HG02642 (cell line): ENCODE data around the gene SOCS7.
A peak's percentile ranks its signal among the peaks of the same experiment; 100 is the strongest.

Experiments
- ATAC-seq: cut with Tn5 transposase; IDR thresholded peaks from one replicate; pipeline ENCODE4 v1.9.1; 2021; ENCODE audit warnings: mild to moderate bottlenecking; ENCODE audit not compliant: unreplicated experiment, poor library complexity

SOCS7 gene

DNA sequence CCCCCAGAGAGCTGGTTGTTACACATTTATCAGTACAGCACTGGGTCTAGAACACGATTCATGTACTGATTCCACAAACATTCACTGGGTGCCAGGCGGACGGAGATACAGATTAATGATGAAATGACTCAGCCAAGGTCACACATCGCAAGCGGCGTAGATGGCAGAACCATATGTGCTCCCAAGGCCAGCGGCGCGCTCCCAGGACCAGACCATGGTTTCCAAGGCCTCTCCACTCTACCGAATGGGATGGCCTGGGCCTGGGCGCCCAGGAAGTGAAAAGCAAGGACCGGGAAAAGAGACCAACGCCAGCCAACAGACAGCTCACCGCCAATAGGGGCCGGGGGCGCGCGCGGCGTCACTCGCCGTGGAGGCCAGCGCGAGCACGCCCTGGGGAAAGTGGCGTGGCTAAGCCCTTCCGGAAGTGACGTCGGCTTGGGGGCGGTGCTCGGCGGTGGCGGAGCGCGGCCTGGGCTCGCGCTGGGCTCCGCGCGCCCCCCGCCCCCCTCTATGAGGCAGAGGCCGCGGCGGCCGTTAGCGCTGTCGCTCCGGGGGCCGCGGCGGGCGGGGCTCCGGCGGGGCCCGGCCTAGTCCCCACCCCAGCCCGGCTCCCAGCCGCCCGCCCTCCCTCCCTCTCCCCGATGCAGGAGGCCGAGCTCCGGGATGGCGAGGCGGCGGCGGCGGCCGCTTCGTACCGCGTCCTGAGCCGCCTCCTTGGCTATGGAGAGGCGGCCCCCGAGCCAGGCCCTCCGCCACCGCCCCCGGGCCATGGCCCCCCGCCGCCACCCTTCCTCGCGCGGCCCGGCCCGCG lies at the start of gene SOCS7:
TSS of gene SOCS7 (plus strand) at position 433 of the 811 bp plus-strand sequence. CDS start at position 642, 209 bp downstream.
- peak; percentile 90 for ATAC-seq

DNA sequence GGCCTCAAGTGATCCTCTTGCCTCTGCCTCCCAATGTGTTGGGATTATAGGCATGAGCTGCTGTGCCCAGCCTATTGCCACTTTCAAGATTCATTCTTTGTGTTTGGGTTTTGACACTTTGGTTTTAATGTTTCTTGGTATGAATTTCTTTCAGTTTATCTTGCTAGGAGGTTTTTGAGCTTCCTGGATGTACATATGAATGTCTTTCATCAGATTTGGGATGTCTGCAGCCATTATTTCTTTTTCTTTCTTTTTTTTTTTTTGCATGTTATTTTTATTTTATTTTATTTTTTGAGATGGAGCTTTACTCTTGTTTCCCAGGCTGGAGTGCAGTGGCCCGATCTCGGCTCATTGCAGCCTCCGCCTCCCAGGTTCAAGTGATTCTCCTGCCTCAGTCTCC lies 36.1 kb upstream of the SOCS7 start:
- ATAC-seq, result no peak

GRCh38 chr17:38317081-38317480 lies 34.6 kb upstream of the SOCS7 start:
- no peak for ATAC-seq

DNA sequence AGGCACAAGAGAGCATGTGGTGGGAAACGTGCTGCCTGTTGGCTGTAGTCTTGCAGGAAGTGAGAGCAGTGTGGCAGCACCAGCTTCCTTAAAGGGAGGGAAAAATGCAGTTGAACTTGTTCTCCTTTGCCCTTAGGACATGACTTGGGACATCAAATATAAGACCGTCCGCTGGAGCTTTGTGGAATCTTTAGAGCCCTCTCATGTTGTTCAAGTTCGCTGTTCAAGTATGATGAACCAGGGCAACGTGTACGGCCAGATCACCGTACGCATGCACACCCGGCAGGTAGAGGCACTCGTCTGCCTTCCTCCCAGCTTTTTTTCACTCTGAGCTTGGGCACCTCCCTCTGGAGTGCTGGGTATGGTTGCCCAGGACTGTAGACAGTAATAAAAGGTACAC lies 31.2 kb upstream of the SOCS7 start:
- ATAC-seq, result no peak

DNA sequence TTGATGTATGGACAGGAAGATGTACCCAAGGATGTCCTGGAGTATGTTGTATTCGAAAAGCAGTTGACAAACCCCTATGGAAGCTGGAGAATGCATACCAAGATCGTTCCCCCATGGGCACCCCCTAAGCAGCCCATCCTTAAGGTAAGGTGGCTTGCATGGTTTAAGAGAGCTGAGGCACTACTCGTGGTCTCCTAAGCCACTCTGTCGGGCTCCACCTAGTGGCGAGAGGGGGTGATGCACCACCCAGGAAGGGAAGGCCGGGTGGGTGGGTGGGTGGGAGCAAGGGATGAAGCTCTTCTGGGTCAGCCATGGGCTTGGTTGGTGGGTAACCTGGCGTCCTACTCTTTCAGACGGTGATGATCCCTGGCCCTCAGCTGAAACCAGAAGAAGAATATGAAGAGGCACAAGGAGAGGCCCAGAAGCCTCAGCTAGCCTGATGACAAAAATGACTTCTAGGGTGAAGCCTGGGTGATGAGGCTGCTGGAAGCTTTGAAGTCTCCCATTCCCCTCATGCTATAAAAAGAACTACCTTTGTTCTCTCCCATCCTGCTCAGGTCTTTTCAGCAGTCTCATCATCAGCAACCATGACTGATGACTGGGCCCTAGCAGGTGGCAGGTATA lies 29.4 kb upstream of the SOCS7 start:
- ATAC-seq, result no peak

DNA sequence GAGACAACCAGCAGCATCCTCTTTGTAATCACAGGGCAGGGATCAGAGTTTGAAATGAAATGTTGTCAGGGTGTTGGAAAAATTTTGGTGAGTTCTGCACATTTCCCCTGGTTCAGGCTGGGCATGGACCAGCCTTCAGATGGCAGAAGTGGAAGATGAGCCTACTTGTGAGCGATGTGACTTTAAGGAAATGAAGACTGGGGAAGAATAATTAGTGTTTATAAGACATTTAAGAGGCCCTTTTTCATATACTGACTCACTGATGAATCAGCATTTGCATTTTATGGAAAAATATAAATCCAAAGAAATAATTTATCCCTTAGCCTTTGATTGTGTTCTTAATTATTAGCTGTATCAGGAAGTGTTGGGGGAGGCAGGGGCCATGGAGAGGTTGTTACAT lies 28.7 kb upstream of the SOCS7 start:
- no peak for ATAC-seq

DNA sequence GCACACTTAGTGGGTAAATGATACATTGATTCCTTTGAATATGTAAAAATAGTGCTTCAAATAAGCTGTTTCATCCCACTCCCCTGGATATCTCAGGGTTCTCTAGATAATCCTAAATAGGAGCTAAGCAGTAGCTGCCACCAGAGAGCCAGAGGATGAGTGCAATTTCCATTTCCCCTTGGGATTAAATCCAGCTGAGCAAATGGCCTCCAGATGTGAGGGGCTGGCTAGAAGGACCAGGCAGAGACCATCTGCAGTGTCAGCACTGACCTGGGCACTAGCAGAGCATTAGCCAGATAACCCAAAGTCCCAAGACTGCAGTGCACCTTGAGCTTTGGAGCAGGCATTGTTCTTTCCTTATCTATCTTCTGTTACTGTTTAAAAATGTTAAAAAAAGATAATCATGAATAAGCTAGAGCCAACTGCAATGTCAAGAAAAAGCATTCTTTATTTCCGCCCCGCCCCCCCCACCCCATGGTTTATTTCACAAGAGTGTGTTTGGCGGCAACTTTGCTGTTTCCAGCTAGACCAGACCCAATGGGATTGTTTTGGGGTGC lies 27.4 kb upstream of the SOCS7 start:
- ATAC-seq, result no peak

- ATAC-seq, result no peak
These were observed 26.9 kb upstream of the SOCS7 start for GRCh38 chr17:38324772-38325171.

- no peak for ATAC-seq
These were observed 26.3 kb upstream of the SOCS7 start for GRCh38 chr17:38325221-38325851.

DNA sequence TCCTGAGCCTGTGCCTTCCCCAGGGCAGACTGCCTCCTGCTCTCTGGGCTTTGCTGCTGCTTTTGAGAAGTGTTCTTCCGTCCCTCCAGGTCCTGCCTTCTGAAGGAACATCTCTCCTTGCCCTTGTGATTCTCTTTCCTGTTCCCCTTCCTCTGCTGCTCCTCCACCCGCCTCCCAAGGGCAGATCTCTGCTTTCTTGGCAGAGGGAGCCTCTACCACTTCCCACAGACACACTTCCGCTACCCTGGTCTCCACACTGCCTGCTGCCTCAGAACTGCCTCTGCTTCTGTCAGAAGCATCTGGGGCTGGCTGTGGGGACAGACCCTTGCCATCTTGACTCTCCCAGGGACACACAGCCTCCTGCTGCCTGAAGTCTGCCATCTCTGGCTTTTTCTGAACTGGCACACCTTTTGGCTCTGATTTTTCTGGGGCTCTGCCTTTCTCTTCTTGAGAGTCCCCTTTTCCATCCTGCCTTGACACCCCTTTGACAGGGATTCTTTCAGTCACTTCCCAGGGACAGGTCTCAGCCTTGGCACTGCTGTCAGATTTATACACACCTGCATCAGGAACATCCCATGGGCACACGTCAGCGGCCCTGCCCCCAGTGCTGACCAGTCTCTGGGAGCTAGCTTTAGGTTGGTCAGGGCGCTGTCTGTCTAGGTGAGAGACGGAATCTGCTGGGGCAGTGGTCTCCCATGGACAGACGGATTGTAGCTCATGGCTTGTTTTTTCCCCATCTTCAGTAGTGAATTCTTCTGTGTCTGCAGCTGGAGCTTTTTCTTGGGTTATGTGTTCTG lies 24.4 kb upstream of the SOCS7 start:
- ATAC-seq, result no peak

DNA sequence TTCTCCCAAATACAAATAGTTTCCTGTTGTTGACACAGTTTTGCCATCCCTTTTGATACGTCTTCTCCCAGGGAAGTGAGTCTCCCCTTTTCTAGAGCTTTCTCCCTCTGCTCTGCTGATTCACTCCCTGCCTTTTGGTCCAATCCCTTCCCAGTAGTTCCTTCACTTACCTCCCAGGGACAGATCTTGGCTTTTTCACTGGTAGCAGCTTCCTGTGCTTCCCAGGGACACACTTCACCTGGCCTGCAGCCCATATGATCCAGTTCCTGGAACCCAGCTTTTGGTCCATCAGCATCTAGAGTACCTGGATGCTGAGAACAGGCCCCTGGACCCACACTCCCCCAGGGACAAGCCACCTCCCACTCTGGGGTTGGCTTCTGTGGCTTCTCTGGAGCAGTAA lies 23.7 kb upstream of the SOCS7 start:
- no peak for ATAC-seq

DNA sequence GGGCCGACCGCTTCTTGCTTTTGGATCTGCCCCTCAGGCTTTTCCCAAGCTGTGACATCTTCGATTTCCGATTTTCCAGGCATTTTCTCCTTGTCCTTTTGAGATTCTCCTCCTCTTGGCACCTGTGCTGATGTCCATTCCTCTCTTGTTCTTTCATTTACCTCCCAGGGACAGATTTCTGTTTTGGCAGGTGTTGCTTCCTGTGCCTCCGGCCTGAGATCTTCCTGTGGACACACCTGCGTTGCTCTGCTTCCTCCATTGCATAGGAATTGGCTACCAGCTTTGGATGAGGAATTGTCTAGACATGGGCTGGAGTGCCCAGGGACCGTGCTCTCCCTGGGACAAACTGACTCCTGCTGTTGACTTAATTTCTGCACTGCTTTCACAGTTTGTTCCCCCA lies 23.0 kb upstream of the SOCS7 start:
- ATAC-seq, result no peak

- no peak for ATAC-seq
These were observed 22.4 kb upstream of the SOCS7 start for GRCh38 chr17:38329284-38329683.

GRCh38 chr17:38329808-38330730 lies 21.6 kb upstream of the SOCS7 start:
- no peak for ATAC-seq

DNA sequence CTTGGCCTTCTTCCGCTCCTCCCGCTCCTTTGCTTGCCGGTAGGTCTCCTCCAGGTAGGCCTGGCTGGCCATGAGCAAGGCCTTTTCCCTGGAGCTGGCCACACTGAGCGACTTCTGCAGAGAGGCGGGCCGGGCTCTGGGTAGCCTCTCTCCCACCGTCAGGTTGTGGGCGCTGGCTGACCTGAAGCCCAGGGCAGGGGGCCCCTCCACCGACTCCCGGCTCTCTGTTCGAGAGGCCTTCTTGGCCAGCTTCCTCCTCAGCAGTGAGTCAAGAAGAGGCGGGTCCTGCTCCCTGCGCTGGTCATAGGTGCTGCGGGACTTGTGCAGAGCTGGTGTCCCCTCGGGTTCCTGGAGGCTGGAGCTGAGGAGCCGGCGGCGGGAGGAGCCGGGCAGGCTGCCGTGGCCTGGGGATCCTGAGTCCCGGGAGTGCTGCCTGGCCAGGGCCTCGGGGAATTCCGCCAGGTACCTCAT lies 20.7 kb upstream of the SOCS7 start:
- ATAC-seq, result no peak

DNA sequence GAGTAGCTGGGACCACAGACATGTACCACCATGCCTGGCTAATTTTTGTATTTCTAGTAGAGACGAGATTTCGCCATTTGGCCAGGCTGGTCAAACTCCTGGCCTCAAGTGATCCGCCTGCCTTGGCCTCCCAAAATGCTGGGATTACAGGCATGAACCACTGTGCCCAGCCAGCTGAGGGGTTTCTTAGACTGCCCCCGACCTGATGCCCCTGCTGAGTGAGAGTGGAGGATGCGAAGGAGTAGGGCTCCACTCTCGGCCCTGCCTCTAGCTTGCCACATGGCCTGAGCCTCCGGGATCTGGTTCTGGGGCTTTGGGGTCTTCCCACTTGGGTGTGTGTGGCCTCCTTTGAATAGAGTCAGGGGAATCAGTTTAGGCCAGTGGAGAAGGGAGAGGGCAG lies 18.9 kb upstream of the SOCS7 start:
- ATAC-seq, result no peak

DNA sequence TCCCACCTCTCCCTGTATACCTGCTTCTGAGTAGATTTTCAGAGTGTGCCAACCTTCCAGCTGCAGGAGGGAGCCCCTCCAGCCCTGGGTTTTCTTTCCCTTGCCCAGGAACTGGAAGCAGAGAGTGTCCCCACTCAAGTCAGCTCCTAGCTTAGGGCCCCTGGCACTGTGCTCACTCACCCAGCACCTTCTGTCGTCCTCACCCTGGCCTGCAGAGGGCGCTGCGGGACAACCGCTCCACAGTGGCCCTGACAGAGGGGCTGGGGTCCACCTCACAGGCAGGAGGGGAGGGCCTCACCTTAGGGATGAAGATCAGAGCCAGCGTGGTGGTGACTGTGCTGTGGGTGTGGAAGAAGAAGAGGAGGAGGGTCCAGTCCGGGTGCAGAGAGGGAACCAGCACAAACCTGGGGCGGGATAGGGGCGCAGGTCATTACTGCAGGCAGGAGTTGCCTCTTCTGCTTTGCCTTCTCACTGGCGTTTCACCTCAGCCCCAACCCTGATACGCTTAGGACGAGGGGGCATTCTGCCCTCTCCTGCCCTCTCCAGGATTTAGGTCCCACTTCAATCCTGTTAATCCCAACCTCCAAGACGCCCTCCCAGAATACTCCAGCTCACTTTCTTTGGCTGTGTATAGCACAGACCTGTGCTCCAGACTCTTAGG lies 17.9 kb upstream of the SOCS7 start:
- no peak for ATAC-seq

DNA sequence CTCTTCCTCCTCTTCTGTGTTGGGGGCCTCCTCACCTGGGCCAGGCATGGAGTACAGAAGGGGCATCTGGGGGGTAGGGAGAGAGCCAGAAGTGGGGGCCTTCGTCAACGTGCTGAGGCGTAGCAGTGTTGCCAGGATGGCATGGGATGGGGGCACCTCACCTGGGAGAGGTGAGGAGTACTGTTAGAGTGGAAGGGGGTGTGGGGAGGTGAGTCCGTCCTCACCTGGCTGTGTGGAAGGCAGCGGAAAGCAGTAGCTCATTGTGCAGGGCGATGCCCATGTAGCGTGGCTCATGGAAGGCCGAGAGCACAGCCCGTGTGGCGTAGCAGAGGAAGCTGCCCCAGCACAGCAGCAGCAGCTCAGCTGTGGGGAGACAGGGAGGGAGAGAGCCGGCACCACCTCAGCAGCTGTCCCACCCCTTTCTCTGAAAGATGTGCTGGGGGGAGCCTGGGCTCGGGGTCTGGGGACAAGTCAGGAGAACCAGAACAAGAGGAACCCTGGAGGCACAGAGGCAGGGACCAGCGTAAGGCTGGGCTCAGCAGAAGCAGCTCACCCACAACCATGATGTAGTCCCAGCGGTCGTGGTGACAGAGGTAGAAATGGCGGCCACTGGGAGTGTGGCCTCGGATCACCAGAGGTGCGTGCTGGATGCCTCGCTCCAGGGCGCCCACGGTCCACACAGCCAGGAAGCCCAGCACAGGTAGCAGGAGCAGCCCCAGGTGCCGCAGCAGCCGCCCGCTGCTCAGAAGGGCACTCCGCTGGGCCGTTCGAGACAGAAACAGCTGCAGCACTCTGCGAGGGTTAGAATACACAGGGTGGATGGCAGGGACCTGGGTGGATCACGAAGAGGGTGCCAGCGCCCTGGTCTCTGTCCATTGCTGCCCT lies 16.9 kb upstream of the SOCS7 start:
- ATAC-seq, result no peak
